ENCODE data around the gene GCH1.
"Not testable (repeated sequence)": the region's sequence is repeated elsewhere in the genome, so short reads cannot be mapped to it uniquely, and the experiment has no call there.

GCH1 gene

DNA sequence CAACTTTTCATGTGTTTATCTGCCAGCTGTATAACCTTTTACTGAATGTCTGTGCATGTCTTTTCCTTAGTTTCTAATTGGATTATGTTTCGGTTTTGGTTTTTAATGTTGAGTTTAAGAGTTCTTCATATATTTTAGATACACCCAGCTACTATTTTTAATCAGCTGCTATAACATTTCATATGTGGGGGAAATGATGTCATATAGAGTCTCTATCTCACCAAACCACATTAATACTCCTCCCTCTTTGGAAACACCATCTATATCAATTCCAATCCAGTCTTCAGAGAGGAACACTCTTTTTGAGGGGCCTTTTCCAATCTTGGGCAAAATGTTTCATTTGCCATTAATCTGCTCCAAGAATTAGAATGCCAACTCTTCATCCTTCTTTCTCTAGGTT lies 28.5 kb upstream of the GCH1 start:
- TF ChIP-seq, protein P1, sequence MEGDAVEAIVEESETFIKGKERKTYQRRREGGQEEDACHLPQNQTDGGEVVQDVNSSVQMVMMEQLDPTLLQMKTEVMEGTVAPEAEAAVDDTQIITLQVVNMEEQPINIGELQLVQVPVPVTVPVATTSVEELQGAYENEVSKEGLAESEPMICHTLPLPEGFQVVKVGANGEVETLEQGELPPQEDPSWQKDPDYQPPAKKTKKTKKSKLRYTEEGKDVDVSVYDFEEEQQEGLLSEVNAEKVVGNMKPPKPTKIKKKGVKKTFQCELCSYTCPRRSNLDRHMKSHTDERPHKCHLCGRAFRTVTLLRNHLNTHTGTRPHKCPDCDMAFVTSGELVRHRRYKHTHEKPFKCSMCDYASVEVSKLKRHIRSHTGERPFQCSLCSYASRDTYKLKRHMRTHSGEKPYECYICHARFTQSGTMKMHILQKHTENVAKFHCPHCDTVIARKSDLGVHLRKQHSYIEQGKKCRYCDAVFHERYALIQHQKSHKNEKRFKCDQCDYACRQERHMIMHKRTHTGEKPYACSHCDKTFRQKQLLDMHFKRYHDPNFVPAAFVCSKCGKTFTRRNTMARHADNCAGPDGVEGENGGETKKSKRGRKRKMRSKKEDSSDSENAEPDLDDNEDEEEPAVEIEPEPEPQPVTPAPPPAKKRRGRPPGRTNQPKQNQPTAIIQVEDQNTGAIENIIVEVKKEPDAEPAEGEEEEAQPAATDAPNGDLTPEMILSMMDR (IDR thresholded peaks at IDR 0.05; ENCODE audit: insufficient read depth, low read length, poor library complexity, severe bottlenecking) = no peak
- DNase-seq (ENCODE audit: extremely low read depth, insufficient read length) = no peak
- Histone ChIP-seq H3K4me3 (replicated peaks; ENCODE audit: low read depth, low read length) (no peak overlapping the region), H3K36me3 (ENCODE audit: control insufficient read depth, insufficient read depth, low read length) (no peaks in the 10 kb centered on the region; the same call in 1 of the 2 replicates), H3K27me3 (replicated peaks; ENCODE audit: control insufficient read depth, insufficient read depth, low read length) (no peaks in the 10 kb centered on the region)

GRCh38 chr14:54929556-54929955 lies 26.9 kb upstream of the GCH1 start:
- TF ChIP-seq, protein P1 (IDR thresholded peaks at IDR 0.05; ENCODE audit: insufficient read depth, low read length, poor library complexity, severe bottlenecking) = no peak
- no peaks in the 10 kb centered on the region for H3K36me3 ChIP-seq (ENCODE audit: control insufficient read depth, insufficient read depth, low read length)
- H3K4me3 ChIP-seq (replicated peaks; ENCODE audit: low read depth, low read length) = no peak overlapping the region
- DNase-seq (ENCODE audit: extremely low read depth, insufficient read length) = no peak
- H3K27me3 ChIP-seq (replicated peaks; ENCODE audit: control insufficient read depth, insufficient read depth, low read length) = no peaks in the 10 kb centered on the region

DNA sequence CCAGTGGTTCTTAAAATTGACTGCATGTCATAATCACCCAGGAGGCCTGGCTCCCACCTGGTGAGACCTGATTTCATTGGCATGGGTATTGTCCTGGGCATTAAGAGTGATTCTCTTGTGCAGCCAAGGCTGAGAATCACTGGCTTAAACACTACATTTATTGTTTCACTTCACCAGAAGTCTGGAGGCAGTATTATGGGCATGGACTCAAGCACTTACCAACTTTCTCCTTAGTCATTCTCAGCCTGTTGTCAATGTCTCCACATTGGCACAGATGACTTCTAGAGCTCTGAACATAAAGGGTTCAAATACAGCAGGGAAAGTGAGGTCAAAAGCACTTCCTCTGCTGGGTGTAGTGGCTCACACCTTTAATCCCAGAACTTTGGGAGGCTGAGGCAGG lies 25.6 kb upstream of the GCH1 start:
- H3K36me3 ChIP-seq (ENCODE audit: control insufficient read depth, insufficient read depth, low read length) = no peaks in the 10 kb centered on the region
- DNase-seq (ENCODE audit: extremely low read depth, insufficient read length) = no peak

GRCh38 chr14:54927551-54927950 lies 24.9 kb upstream of the GCH1 start:
- Histone ChIP-seq H3K27me3 (replicated peaks; ENCODE audit: control insufficient read depth, insufficient read depth, low read length) (no peaks in the 10 kb centered on the region), H3K36me3 (ENCODE audit: control insufficient read depth, insufficient read depth, low read length) (no peaks in the 10 kb centered on the region), H3K4me3 (replicated peaks; ENCODE audit: low read depth, low read length) (no peak overlapping the region)
- TF ChIP-seq, protein P1 (IDR thresholded peaks at IDR 0.05; ENCODE audit: insufficient read depth, low read length, poor library complexity, severe bottlenecking) = no peak
- no peak for DNase-seq (ENCODE audit: extremely low read depth, insufficient read length)

More for the DNA sequence above, 25.6 kb upstream of the GCH1 start:
- TF ChIP-seq, protein P1 (IDR thresholded peaks at IDR 0.05; ENCODE audit: insufficient read depth, low read length, poor library complexity, severe bottlenecking) = no peak
- no peak overlapping the region for H3K4me3 ChIP-seq (replicated peaks; ENCODE audit: low read depth, low read length)
- H3K27me3 ChIP-seq (replicated peaks; ENCODE audit: control insufficient read depth, insufficient read depth, low read length) = no peaks in the 10 kb centered on the region

- H3K27me3 ChIP-seq (replicated peaks; ENCODE audit: control insufficient read depth, insufficient read depth, low read length); DNase-seq (ENCODE audit: extremely low read depth, insufficient read length); H3K4me3 ChIP-seq (replicated peaks; ENCODE audit: low read depth, low read length); H3K36me3 ChIP-seq (ENCODE audit: control insufficient read depth, insufficient read depth, low read length): not testable (repeated sequence)
Measured at GRCh38 chr14:54926570-54926969, 23.9 kb upstream of the GCH1 start.

- Histone ChIP-seq H3K4me3 (replicated peaks; ENCODE audit: low read depth, low read length) (no peak overlapping the region), H3K36me3 (ENCODE audit: control insufficient read depth, insufficient read depth, low read length) (no peaks in the 10 kb centered on the region), H3K27me3 (replicated peaks; ENCODE audit: control insufficient read depth, insufficient read depth, low read length) (no peaks in the 10 kb centered on the region)
- no peak for DNase-seq (ENCODE audit: extremely low read depth, insufficient read length)
- TF ChIP-seq, protein P1 (IDR thresholded peaks at IDR 0.05; ENCODE audit: insufficient read depth, low read length, poor library complexity, severe bottlenecking) = no peak
Measured at GRCh38 chr14:54922598-54922997, 20.0 kb upstream of the GCH1 start.

All from GM06990 (cell line).